ENCODE measurements around the gene RHOD. TPM values are rescaled to one million over a fixed set of nuclear protein-coding genes. Genes with fewer than 3 reads are reported as not detected.

Gene RHOD
- total and polyA plus RNA-seq, 2 donors (not counting 3 experiments of a cell fraction or from before 2014, with no cell fraction given), result 10.6 to 17.9 TPM

DNA sequence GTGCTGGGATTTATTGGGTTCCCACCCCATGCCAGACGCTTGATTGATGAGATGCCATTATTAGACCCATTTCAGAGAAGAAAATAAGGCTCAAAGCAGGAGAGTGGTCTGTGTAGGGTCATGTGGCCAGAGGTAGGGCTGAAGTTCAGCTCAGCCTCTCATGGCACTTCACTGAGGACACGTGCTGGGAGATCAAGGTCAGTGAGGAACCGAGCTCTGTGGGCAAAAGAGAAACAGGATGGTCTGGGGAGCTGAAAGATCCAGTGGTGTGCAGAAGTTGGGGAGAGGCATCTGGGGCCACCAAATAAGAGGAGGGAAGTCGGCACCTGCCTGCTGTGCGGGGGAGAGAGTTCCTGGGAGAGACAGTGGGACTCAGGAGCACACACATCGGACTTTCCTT, 19.6 kb downstream of the RHOD start:
- H2AFZ ChIP-seq (ENCODE audit: low read depth, low read length), result no peak overlapping the region
- intact Hi-C loops (cut with micrococcal nuclease) (no loop called here), dilution Hi-C loops (cut with MboI; ENCODE audit: extremely low pct_ligation_motif_present, low sequenced_read_pairs) (no loop called here)
- H3K27ac ChIP-seq (ENCODE audit: insufficient read depth, low read depth, low read length), result no peak overlapping the region
- no peak for TF ChIP-seq JUN (IDR thresholded peaks at IDR 0.05; ENCODE audit: borderline replicate concordance, insufficient read depth, insufficient read length, low read depth)
- no peak for TF ChIP-seq GATA2 (IDR thresholded peaks at IDR 0.05; ENCODE audit: insufficient read depth, insufficient read length, low read depth, low read length)
- no peak for TF ChIP-seq EZH2 (IDR thresholded peaks at IDR 0.05; ENCODE audit: borderline replicate concordance, low read depth, low read length, severe bottlenecking)
- no peak for TF ChIP-seq MYC (IDR thresholded peaks at IDR 0.05; ENCODE audit: low read depth, low read length)
- no peak for TF ChIP-seq FOS (IDR thresholded peaks at IDR 0.05; ENCODE audit: borderline replicate concordance, insufficient read depth, low read length)
- TF ChIP-seq POLR2A (IDR thresholded peaks at IDR 0.05; ENCODE audit: low read depth, low read length), result no peak
- no peak for TF ChIP-seq MAX (IDR thresholded peaks at IDR 0.05; ENCODE audit: insufficient read depth, insufficient read length)
- TF ChIP-seq, protein P1, sequence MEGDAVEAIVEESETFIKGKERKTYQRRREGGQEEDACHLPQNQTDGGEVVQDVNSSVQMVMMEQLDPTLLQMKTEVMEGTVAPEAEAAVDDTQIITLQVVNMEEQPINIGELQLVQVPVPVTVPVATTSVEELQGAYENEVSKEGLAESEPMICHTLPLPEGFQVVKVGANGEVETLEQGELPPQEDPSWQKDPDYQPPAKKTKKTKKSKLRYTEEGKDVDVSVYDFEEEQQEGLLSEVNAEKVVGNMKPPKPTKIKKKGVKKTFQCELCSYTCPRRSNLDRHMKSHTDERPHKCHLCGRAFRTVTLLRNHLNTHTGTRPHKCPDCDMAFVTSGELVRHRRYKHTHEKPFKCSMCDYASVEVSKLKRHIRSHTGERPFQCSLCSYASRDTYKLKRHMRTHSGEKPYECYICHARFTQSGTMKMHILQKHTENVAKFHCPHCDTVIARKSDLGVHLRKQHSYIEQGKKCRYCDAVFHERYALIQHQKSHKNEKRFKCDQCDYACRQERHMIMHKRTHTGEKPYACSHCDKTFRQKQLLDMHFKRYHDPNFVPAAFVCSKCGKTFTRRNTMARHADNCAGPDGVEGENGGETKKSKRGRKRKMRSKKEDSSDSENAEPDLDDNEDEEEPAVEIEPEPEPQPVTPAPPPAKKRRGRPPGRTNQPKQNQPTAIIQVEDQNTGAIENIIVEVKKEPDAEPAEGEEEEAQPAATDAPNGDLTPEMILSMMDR (IDR thresholded peaks at IDR 0.05; ENCODE audit: extremely low read depth in 1 of 2, insufficient read depth in 1 of 2, low read depth in 1 of 2, low read length in 2 of 2), result no peak
- no peak for TF ChIP-seq POLR2AphosphoS5 (IDR thresholded peaks at IDR 0.05; ENCODE audit: insufficient read depth, low read depth, low read length)
- ChIA-PET CTCF (interaction anchor here (0.8 to 2.1 kb wide), 2 partner anchors 21 to 22 kb away, joined by 3 to 6 read pairs; no protein-coding TSS in a partner anchor), POLR2A (no interaction called here)
- FAIRE-seq (no peak), DNase-seq (ENCODE audit: low read depth, low spot score) (no peak)
- H4K20me1 ChIP-seq (replicated peaks; ENCODE audit: control insufficient read depth, extremely low read depth, insufficient read depth, low read length), result no peaks in the 10 kb centered on the region
- no peak overlapping the region for H3K4me2 ChIP-seq (ENCODE audit: insufficient read depth, low read length)
- H3K9ac ChIP-seq (replicated peaks; ENCODE audit: extremely low read depth, insufficient read depth, low read length), result no peak overlapping the region
- H3K79me2 ChIP-seq (ENCODE audit: control insufficient read depth, insufficient read depth, low read length), result no peaks in the 10 kb centered on the region
- no peaks in the 10 kb centered on the region for H3K9me3 ChIP-seq (replicated peaks; ENCODE audit: control insufficient read depth, insufficient read depth, low read length)
- no peak overlapping the region for H3K4me3 ChIP-seq (replicated peaks in 1 of 3; ENCODE audit: insufficient read depth in 1 of 3, low read depth in 1 of 3, low read length in 3 of 3)
- no peaks in the 10 kb centered on the region for H3K36me3 ChIP-seq (ENCODE audit: control insufficient read depth in 2 of 2, extremely low read depth in 1 of 2, insufficient read depth in 2 of 2, low read length in 2 of 2)
- no peaks in the 10 kb centered on the region for H3K27me3 ChIP-seq (ENCODE audit: control insufficient read depth in 2 of 2, insufficient read depth in 2 of 2, low read length in 2 of 2)
- no TSS peak for BruUV-seq (replicated peaks)
- peaks cover 3% of the 10 kb centered on the region for H3K4me1 ChIP-seq (ENCODE audit: control insufficient read depth, extremely low read depth, insufficient read depth, low read length)
- no peaks in the 10 kb centered on the region for H3K9me1 ChIP-seq (replicated peaks; ENCODE audit: control insufficient read depth, extremely low read depth, insufficient read depth, low read length)
